ENCODE measurements around the gene NEU1.
"Not testable (repeated sequence)": the region's sequence is repeated elsewhere in the genome, so short reads cannot be mapped to it uniquely, and the experiment has no call there.

NEU1 gene

DNA sequence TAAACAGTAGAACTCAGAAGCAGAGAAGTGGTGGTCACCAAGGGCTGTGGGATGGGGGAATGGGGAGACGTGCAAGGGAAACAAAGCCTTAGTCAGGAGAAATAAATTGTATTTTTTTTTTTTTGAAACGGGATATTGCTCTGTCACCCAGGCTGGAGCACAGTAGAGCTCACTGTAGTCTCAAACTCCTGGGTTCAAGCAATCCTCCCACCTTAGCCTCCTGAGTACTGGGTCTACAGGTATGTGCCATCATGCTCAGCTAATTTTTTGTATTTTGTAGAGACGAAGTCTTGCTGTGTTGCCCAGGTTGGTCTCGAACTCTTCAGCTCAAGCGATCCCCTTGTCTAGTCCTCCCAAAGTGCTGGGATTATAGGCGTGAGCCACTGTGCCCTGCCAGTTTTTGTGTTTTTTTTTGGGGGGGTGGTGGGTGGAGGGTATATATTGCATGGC, 31.7 kb downstream of the NEU1 start:
- peak overlapping the region; percentile 76 for H3K4me3 ChIP-seq (replicated peaks; ENCODE audit: low read depth, low read length)
- TF ChIP-seq, protein P1, sequence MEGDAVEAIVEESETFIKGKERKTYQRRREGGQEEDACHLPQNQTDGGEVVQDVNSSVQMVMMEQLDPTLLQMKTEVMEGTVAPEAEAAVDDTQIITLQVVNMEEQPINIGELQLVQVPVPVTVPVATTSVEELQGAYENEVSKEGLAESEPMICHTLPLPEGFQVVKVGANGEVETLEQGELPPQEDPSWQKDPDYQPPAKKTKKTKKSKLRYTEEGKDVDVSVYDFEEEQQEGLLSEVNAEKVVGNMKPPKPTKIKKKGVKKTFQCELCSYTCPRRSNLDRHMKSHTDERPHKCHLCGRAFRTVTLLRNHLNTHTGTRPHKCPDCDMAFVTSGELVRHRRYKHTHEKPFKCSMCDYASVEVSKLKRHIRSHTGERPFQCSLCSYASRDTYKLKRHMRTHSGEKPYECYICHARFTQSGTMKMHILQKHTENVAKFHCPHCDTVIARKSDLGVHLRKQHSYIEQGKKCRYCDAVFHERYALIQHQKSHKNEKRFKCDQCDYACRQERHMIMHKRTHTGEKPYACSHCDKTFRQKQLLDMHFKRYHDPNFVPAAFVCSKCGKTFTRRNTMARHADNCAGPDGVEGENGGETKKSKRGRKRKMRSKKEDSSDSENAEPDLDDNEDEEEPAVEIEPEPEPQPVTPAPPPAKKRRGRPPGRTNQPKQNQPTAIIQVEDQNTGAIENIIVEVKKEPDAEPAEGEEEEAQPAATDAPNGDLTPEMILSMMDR (IDR thresholded peaks at IDR 0.05; ENCODE audit: low read depth, low read length, missing control alignments) = no peak
- no peak for DNase-seq (ENCODE audit: extremely low read depth, low read depth)

DNA sequence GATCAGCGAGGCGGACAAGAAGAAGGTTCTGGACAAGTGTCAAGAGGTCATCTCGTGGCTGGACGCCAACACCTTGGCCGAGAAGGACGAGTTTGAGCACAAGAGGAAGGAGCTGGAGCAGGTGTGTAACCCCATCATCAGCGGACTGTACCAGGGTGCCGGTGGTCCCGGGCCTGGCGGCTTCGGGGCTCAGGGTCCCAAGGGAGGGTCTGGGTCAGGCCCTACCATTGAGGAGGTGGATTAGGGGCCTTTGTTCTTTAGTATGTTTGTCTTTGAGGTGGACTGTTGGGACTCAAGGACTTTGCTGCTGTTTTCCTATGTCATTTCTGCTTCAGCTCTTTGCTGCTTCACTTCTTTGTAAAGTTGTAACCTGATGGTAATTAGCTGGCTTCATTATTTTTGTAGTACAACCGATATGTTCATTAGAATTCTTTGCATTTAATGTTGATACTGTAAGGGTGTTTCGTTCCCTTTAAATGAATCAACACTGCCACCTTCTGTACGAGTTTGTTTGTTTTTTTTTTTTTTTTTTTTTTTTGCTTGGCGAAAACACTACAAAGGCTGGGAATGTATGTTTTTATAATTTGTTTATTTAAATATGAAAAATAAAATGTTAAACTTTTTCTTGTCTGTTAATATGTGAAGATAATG, 32.9 kb downstream of the NEU1 start:
- DNase-seq (ENCODE audit: extremely low read depth, low read depth) = no peak
- peak overlapping the region; percentile 76 for H3K4me3 ChIP-seq (replicated peaks; ENCODE audit: low read depth, low read length)
- TF ChIP-seq, protein P1 (IDR thresholded peaks at IDR 0.05; ENCODE audit: low read depth, low read length, missing control alignments) = peak; percentile 6

DNA sequence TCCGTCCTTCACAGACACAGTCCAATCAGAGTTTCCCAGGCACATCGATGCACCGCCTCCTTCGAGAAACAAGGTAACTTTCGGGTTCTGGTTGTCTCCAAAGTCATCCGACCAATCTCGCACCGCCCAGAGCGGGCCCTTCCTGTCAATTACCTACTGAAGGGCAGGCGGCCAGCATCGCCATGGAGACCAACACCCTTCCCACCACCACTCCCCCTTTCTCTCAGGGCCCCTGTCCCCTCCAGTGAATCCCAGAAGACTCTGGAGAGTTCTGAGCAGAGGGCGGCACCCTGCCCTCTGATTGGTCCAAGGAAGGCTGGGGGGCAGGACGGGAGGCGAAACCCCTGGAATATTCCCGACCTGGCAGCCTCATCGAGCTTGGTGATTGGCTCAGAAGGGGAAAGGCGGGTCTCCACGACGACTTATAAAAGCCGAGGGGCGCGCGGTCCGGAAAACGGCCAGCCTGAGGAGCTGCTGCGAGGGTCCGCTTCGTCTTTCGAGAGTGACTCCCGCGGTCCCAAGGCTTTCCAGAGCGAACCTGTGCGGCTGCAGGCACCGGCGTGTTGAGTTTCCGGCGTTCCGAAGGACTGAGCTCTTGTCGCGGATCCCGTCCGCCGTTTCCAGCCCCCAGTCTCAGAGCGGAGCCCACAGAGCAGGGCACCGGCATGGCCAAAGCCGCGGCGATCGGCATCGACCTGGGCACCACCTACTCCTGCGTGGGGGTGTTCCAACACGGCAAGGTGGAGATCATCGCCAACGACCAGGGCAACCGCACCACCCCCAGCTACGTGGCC, 35.1 kb downstream of the NEU1 start, which contains the start of gene HSPA1B:
TSS of gene HSPA1B (plus strand) at position 453 of the 794 bp plus-strand sequence. CDS start at position 666, 213 bp downstream.
- TF ChIP-seq, protein P1 (IDR thresholded peaks at IDR 0.05; ENCODE audit: low read depth, low read length, missing control alignments) = no peak
- peak; percentile 99 for DNase-seq (ENCODE audit: extremely low read depth, low read depth)
- H3K4me3 ChIP-seq (replicated peaks; ENCODE audit: low read depth, low read length) = peak within 1 kb of the TSS; percentile 66

DNA sequence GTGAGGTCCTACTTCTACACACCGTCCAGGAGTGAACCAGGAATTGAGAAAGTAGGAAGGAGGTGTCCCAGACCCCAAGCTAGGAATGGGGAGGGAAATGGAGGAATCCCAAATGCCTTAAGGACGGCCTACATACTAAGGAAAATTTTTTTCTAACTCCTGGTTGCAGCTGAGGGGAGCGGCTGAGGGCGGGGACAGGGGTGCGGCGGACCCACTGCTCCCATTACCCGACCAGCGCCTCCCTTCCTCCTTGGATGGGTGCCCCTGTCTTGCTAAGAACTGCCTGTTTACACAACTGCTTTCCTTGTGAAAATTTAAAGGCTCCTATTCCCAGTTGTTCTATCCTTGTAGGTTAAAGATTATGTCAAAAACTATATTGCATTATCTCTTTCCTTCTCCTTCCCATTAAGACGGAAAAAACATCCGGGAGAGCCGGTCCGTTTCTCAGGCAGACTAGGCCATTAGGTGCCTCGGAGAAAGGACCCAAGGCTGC, 35.8 kb downstream of the NEU1 start:
- TF ChIP-seq, protein P1 (IDR thresholded peaks at IDR 0.05; ENCODE audit: low read depth, low read length, missing control alignments) = no peak
- H3K4me3 ChIP-seq (replicated peaks; ENCODE audit: low read depth, low read length) = peak overlapping the region; percentile 35
- DNase-seq (ENCODE audit: extremely low read depth, low read depth) = peak; percentile 58

DNA sequence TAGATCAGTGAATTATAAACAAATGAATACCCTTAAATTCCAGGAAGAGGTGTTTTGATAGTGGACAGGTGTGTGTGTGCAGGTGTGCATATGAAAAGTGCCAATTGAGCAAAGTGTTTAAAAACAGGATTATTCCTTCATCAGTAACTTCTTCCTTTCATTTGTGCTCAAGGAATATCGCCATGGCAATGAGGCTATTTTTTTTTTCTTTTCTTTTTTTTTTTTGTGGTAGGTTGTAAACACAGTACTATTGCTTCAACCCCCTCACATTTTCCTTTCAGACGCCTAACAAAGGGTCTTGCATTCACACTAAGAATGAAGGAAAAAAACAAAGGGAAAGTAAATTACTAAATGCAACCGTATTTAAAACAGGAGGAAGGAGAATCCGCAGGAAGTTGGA, 37.1 kb downstream of the NEU1 start:
- no peak overlapping the region for H3K4me3 ChIP-seq (replicated peaks; ENCODE audit: low read depth, low read length)
- TF ChIP-seq, protein P1 (IDR thresholded peaks at IDR 0.05; ENCODE audit: low read depth, low read length, missing control alignments) = no peak

DNA sequence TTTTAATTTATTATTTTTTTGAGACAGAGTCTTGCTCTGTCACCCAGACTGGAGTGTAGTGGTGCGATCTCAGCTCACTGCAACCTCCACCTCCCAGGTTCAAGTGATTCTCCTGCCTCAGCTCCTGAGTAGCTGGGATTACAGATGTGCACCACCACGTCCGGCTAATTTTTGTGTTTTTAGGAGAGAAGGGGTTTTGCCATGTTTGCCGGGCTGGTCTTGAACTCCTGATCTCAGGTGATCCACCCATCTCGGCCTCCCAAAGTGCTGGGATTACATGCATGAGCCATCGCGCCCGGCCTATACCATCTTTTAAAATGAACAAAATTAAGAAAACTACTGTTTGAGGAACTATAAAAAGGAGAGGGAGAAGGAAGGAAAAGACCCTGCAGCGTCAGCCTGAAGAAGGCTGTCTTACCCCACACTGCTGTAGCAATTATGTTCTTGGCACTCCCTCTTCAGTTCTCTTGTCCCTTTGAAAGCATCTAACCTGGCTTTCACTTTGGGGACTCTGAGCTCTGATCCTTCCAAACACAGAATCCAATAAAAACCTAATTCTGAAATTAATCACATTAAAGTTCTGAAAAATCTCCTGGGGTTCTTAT, 38.9 kb downstream of the NEU1 start:
- not testable (repeated sequence) for DNase-seq (ENCODE audit: extremely low read depth, low read depth); H3K4me3 ChIP-seq (replicated peaks; ENCODE audit: low read depth, low read length)

More for the DNA sequence above, 37.1 kb downstream of the NEU1 start:
- DNase-seq (ENCODE audit: extremely low read depth, low read depth) = no peak

Data from HFF-Myc (cell line).